ENCODE measurements around the gene CTPS2. TPM values are rescaled to one million over a fixed set of nuclear protein-coding genes. Genes with fewer than 3 reads are reported as not detected.
"Not testable (repeated sequence)": the region's sequence is repeated elsewhere in the genome, so short reads cannot be mapped to it uniquely, and the experiment has no call there.

The CTPS2 gene
- total RNA-seq, 4 donors from 2014 or later: 5.4 to 14.7 (median 7.5) TPM

GRCh38 chrX:16604337-16604736 is 108.1 kb downstream of the CTPS2 start:
- ATAC-seq (ENCODE audit: low FRiP score) (no peak), DNase-seq (ENCODE audit: low spot score) (no peak)
- no peak for TF ChIP-seq CTCF (IDR thresholded peaks at IDR 0.05)

DNA sequence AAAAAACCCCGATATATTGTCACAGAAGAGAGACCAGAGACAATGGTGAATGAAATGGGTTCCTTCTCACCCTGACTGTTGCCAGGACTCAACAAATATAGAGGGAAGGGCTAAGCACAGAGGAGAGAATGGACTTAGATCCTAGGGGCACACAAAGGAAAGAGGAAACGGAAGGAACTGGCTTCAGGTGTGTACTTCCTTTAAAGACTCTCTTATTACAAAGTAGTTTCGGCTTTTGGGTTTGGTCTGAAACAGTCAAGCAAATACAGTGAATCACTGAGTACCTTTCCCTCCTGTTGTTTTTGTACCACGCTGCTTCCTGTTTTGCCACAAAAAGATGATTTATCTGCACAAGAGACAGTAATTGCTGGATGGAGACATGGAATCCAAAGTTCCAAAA is 108.6 kb downstream of the CTPS2 start:
- ATAC-seq (ENCODE audit: low FRiP score): no peak
- no peak for TF ChIP-seq CTCF (IDR thresholded peaks at IDR 0.05)
- no peak for DNase-seq (ENCODE audit: low spot score)

- not testable (repeated sequence) for ATAC-seq (ENCODE audit: low FRiP score); DNase-seq (ENCODE audit: low spot score)
Observed at GRCh38 chrX:16603235-16603634, 109.2 kb downstream of the CTPS2 start.

DNA sequence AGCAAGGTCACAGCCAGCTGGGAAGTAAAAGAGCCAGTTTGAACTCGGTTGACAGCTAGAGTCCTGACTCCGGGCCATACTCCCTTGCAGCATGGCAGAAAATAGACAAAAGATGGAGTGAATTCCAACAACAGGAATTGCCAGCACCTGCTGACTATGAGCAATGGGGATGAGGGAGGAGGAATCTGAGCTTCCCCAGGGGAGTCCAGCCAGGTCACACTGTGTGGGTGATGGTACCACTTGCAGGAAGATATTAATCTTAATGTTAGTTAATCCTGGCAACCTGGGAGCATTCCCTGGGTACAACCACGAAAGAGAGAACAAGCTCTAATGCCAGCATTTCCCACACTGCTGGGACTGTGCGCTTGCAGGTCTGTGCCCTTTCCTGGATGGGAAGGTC is 110.6 kb downstream of the CTPS2 start:
- DNase-seq (ENCODE audit: low spot score) (no peak), ATAC-seq (ENCODE audit: low FRiP score) (no peak)
- no peak for TF ChIP-seq CTCF (IDR thresholded peaks at IDR 0.05)

DNA sequence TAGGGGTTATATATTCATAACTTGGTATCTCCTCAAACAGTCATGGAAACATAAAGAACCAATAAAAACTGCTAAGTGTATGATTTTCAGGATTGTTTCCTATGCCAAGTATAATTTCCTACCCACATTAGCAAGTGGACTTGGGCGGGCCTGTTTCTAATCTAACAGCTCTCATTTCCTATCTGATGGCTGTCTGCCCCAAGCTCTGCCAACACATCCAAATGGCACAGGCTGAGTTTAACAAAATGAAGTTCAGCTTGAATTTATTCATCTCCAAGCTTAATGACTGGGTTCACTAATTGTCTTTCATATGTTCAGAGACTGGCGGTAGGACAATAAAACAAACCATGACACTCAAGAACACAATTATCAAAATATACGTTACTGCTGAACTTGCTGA is 118.0 kb downstream of the CTPS2 start:
- ATAC-seq (ENCODE audit: low FRiP score) (no peak), DNase-seq (ENCODE audit: low spot score) (no peak)
- TF ChIP-seq CTCF (IDR thresholded peaks at IDR 0.05): no peak

DNA sequence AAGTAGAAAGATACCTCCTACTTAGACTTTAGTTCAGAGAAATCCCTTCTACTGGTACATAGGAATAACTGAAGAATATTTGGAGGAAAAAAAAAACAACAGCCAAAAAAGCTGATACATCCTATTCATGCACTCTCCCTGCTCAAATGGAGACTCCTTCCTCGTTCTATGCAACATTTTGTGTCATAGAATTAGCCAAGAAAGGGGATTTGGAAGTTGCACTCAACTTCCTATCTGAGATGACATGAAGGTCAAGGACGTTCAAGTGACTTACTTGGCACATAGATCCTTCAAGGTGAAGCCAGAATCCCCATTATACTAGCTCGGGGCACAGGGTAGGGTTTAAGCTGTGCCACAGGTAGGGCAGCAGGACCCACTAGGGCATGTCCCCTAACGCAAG is 118.7 kb downstream of the CTPS2 start:
- no peak for TF ChIP-seq CTCF (IDR thresholded peaks at IDR 0.05)
- no peak for ATAC-seq (ENCODE audit: low FRiP score)
- no peak for DNase-seq (ENCODE audit: low spot score)

DNA sequence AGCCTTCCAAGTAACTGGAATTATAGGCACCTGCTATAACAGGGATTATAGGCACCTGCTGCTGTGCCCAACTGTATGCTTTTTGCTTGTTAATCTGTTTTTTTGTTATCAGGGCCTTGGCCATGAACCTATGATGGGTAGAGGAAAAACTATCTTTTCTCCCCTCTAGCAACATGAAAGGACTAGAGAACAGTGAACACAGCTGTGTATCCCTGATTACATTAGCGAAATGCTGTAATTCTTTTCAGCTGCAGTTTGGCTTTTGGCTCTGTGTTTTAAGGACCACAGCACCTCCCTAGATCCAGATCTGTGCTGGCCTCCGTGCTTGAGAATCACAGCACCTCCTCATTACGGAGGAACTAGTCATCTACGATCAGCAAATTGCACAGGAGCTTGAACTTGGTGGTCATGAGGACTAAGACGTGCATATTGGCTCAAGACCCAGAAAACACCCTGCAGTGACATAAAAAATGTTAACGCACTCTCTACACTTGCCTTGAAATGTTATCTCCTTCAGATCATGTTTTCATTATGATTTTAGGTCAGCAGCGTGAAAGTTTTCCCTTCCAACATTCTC is 120.2 kb downstream of the CTPS2 start:
- DNase-seq (ENCODE audit: low spot score) (no peak), ATAC-seq (ENCODE audit: low FRiP score) (no peak)
- TF ChIP-seq CTCF (IDR thresholded peaks at IDR 0.05): no peak

DNA sequence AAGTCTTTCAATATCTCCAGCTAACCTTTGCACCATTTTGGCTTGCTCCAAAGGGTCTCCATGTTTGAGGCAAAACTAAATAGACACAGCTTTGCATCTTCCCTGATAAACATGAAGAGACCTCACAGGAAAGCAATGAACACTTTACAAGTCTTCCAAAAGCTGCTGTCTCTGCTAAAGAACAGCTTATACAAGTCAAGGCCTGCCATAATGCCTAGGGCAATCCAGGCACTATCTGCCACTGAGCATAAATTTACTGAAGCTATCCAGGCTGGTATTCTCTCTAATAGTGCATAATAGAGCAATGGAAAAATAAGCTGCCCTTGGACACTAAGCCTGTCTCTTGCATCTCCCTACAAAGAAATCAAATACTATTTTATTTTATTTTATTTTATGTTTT is 122.6 kb downstream of the CTPS2 start:
- TF ChIP-seq CTCF (IDR thresholded peaks at IDR 0.05): no peak
- ATAC-seq (ENCODE audit: low FRiP score) (no peak), DNase-seq (ENCODE audit: low spot score) (no peak)
